CD14-positive monocyte (primary cell): ENCODE data around the gene NPHS2. TPM values are rescaled to one million over a fixed set of nuclear protein-coding genes. Genes with fewer than 3 reads are reported as not detected.

Source experiments
- DNase-seq, 3 donors: peaks; one replicate each; pipeline ENCODE4 v3.0.0-alpha.2; 2011 to 2022
- H2AFZ ChIP-seq: 2 replicates; pipeline ENCODE4 v1.6.0; 2012; ENCODE audit warnings: mild to moderate bottlenecking, low read depth, low read length, inconsistent platforms; ENCODE audit not compliant: insufficient read depth, poor library complexity, severe bottlenecking
- H3K27ac ChIP-seq, 2 donors: 1 replicate in 1 of 2; 2 replicates in 1 of 2; pipeline ENCODE4 v1.5.1; 2012 to 2013; ENCODE audit warnings: low read length in 2 of 2, control low read depth in 1 of 2, inconsistent platforms in 1 of 2, low read depth in 1 of 2, mild to moderate bottlenecking in 1 of 2
- H3K27me3 ChIP-seq, 2 donors: one replicate each; pipeline versions ENCODE4 v1.6.0 to v1.6.1; 2011 to 2013; ENCODE audit warnings: low read length in 2 of 2; ENCODE audit not compliant: control insufficient read depth in 2 of 2, insufficient read depth in 2 of 2
- H3K36me3 ChIP-seq, 2 donors: replicated peaks in 1 of 2; 1 replicate in 1 of 2; 2 replicates in 1 of 2; pipeline versions ENCODE4 v1.5.1 to v1.6.1; 2012 to 2013; ENCODE audit warnings: low read length in 2 of 2, control low read depth in 1 of 2, inconsistent platforms in 1 of 2, mild to moderate bottlenecking in 1 of 2; ENCODE audit not compliant: insufficient read depth in 2 of 2, control insufficient read depth in 1 of 2
- H3K4me1 ChIP-seq, 2 donors: 1 replicate in 1 of 2; 2 replicates in 1 of 2; pipeline versions ENCODE4 v1.5.1 to v1.6.1; 2012 to 2013; ENCODE audit warnings: low read length in 2 of 2, control low read depth in 1 of 2, inconsistent platforms in 1 of 2, mild to moderate bottlenecking in 1 of 2, moderate library complexity in 1 of 2; ENCODE audit not compliant: insufficient read depth in 2 of 2, control insufficient read depth in 1 of 2
- H3K4me2 ChIP-seq: replicated peaks from 2 replicates; pipeline ENCODE3; 2012; ENCODE audit warnings: low read length, moderate library complexity, mild to moderate bottlenecking; ENCODE audit not compliant: poor library complexity, severe bottlenecking; ENCODE audit errors: extremely low read depth
- H3K4me3 ChIP-seq, 3 experiments: fragments of 200-600 bp in 1 of 3; sonication (generic) in 1 of 3; replicated peaks in 1 of 3; 1 replicate in 2 of 3; 2 replicates in 1 of 3; pipeline ENCODE4 v1.5.1; 2011 to 2013; ENCODE audit warnings: low read length in 3 of 3, mild to moderate bottlenecking in 3 of 3, control low read depth in 2 of 3, low read depth in 2 of 3, inconsistent platforms in 1 of 3, moderate library complexity in 1 of 3
- H3K79me2 ChIP-seq: 2 replicates; pipeline ENCODE4 v1.6.0; 2012; ENCODE audit warnings: mild to moderate bottlenecking, control low read depth, inconsistent platforms, low read length, moderate library complexity; ENCODE audit not compliant: insufficient read depth
- H3K9ac ChIP-seq: 2 replicates; pipeline ENCODE4 v1.6.0; 2017; ENCODE audit warnings: low read length, mild to moderate bottlenecking; ENCODE audit not compliant: insufficient read depth, poor library complexity, severe bottlenecking
- H3K9me3 ChIP-seq, 2 donors: replicated peaks in 1 of 2; 1 replicate in 1 of 2; 2 replicates in 1 of 2; pipeline versions ENCODE4 v1.5.1 to v1.6.1; 2012 to 2013; ENCODE audit warnings: low read length in 2 of 2, control low read depth in 1 of 2; ENCODE audit not compliant: control insufficient read depth in 1 of 2, insufficient read depth in 1 of 2
- H4K20me1 ChIP-seq: 2 replicates; pipeline ENCODE4 v1.6.0; 2012; ENCODE audit warnings: mild to moderate bottlenecking, low read length, control low read depth, moderate library complexity; ENCODE audit not compliant: insufficient read depth
- H3K27ac Mint-ChIP-seq, 7 donors: one replicate each; pipeline ENCODE4 v1.8.0; 2020; ENCODE audit warnings: mild to moderate bottlenecking in 7 of 7, mixed read lengths in 7 of 7, moderate library complexity in 6 of 7, inconsistent platforms in 2 of 7
- H3K27me3 Mint-ChIP-seq, 3 donors: one replicate each; pipeline ENCODE4 v1.8.0; 2021 to 2022; ENCODE audit warnings: low read depth in 3 of 3, mild to moderate bottlenecking in 3 of 3, mixed read lengths in 3 of 3, moderate library complexity in 3 of 3, inconsistent platforms in 1 of 3
- H3K36me3 Mint-ChIP-seq, 2 donors: one replicate each; pipeline ENCODE4 v1.8.0; 2020; ENCODE audit warnings: mixed read lengths in 2 of 2, inconsistent platforms in 1 of 2, mild to moderate bottlenecking in 1 of 2
- H3K4me1 Mint-ChIP-seq: one replicate; pipeline ENCODE4 v1.8.0; 2020; ENCODE audit warnings: mild to moderate bottlenecking, mixed read lengths
- H3K4me3 Mint-ChIP-seq, 2 donors: one replicate each; pipeline ENCODE4 v1.8.0; 2020; ENCODE audit warnings: mild to moderate bottlenecking in 2 of 2, mixed read lengths in 2 of 2, moderate library complexity in 1 of 2
- H3K9me3 Mint-ChIP-seq, 7 donors: one replicate each; pipeline ENCODE4 v1.8.0; 2020 to 2022; ENCODE audit warnings: mixed read lengths in 7 of 7, mild to moderate bottlenecking in 6 of 7, moderate library complexity in 6 of 7, inconsistent platforms in 2 of 7
- CTCF ChIP-seq: fragments of 200-600 bp; IDR thresholded peaks from one replicate; pipeline ENCODE4 v1.8.0; 2022; ENCODE audit warnings: antibody characterized with exemption, mild to moderate bottlenecking
- WGBS: methylation state at CpG from one replicate; pipeline ENCODE4 v1.1.5; 2013; ENCODE audit warnings: missing lambda C conversion rate; ENCODE audit not compliant: insufficient coverage; 5-methylcytosine and 5-hydroxymethylcytosine counted together
- intact Hi-C, 2 donors: fragments of 100-400 bp; cut with micrococcal nuclease; formaldehyde crosslinking; loops; one replicate each; pipeline versions ENCODE4 v1.15.0 to v1.15.1; 2023
- polyA plus RNA-seq, 3 donors: library from polyadenylated mRNA; depleted of rRNA in 1 of 3; unstranded in 2 of 3; stranded (reverse) in 1 of 3; fragments of 300-500 nt in 2 of 3; fragments of >200 nt in 1 of 3; fragmentation: Illumina TruSeq in 2 of 3; gene quantifications; 1 replicate in 2 of 3; 2 replicates in 1 of 3; pipeline ENCODE4 v1.2.3, GENCODE V29; 2012 to 2021

NPHS2 gene
- polyA plus RNA-seq, 3 donors = not detected

- Histone ChIP-seq H3K27ac (no peak overlapping the region), H3K79me2 (no peaks in the 10 kb centered on the region), H3K4me1 (no peaks in the 10 kb centered on the region), H3K27me3 (no peaks in the 10 kb centered on the region), H3K36me3 (no peaks in the 10 kb centered on the region), H3K9me3 (no peaks in the 10 kb centered on the region), H3K4me3 (no peak overlapping the region), H2AFZ (no peak overlapping the region), H3K4me2 (no peak overlapping the region), H3K9ac (no peak overlapping the region), H4K20me1 (no peaks in the 10 kb centered on the region)
- Mint-ChIP-seq H3K4me3 (no peak overlapping the region), H3K36me3 (no peaks in the 10 kb centered on the region), H3K9me3 (peaks cover 0 to 3% (median 0%) of the 10 kb centered on the region in 7 donors), H3K4me1 (no peaks in the 10 kb centered on the region), H3K27ac (no peak overlapping the region), H3K27me3 (peaks cover 2 to 7% (median 3%) of the 10 kb centered on the region in 3 donors)
- DNase-seq = no peak
- intact Hi-C loops = no loop called here
- no CpG with 5 or more reads among the region's 3 CpGs for WGBS
- TF ChIP-seq CTCF = no peak
These were observed 26.9 kb downstream of the NPHS2 start for GRCh38 chr1:179548666-179549367.

- intact Hi-C loops = no loop called here
- no peak for DNase-seq
- Mint-ChIP-seq H3K9me3 (peaks cover 0 to 3% (median 0%) of the 10 kb centered on the region in 7 donors), H3K4me3 (no peak overlapping the region), H3K27me3 (peaks cover 2 to 6% (median 3%) of the 10 kb centered on the region in 3 donors), H3K36me3 (no peaks in the 10 kb centered on the region), H3K27ac (no peak overlapping the region), H3K4me1 (no peaks in the 10 kb centered on the region)
- TF ChIP-seq CTCF = no peak
- no peak overlapping the region for H3K4me2 ChIP-seq
- no peak overlapping the region for H3K27ac ChIP-seq
- H3K9ac ChIP-seq = no peak overlapping the region
- H2AFZ ChIP-seq = no peak overlapping the region
- no peak overlapping the region for H3K4me3 ChIP-seq
- H3K79me2 ChIP-seq = no peaks in the 10 kb centered on the region
- no peaks in the 10 kb centered on the region for H4K20me1 ChIP-seq
- WGBS = 88% methylated on average over 2 of the region's 2 CpGs
- H3K9me3 ChIP-seq = no peaks in the 10 kb centered on the region
- H3K4me1 ChIP-seq = no peaks in the 10 kb centered on the region
- no peaks in the 10 kb centered on the region for H3K27me3 ChIP-seq
- no peaks in the 10 kb centered on the region for H3K36me3 ChIP-seq
These were observed 28.7 kb downstream of the NPHS2 start for GRCh38 chr1:179547021-179547535.
